Measurements from ENCODE around the gene SLITRK4. TPM values are rescaled to one million over a fixed set of nuclear protein-coding genes. Genes with fewer than 3 reads are reported as not detected.

SLITRK4 gene
- total RNA-seq, 1 donor from 2014 or later: 0.38 TPM

- no peak for DNase-seq (ENCODE audit: missing footprints)
- intact Hi-C loops (cut with DNase I): no loop called here
- no peak for ATAC-seq
Measured at GRCh38 chrX:143581240-143581639, 54.7 kb downstream of the SLITRK4 start.

GRCh38 chrX:143580266-143580665, 55.6 kb downstream of the SLITRK4 start:
- DNase-seq (ENCODE audit: missing footprints) (no peak), ATAC-seq (no peak)
- intact Hi-C loops (cut with DNase I): no loop called here

Other genes with a start within 250 kb of the SLITRK4 start
- gene SPANXN3, start 118.6 kb downstream of the SLITRK4 start, total RNA-seq: not detected
- gene SPANXN2, start 84.7 kb upstream of the SLITRK4 start, total RNA-seq: not detected
- not detected for gene UBE2NL, start 248.0 kb upstream of the SLITRK4 start, total RNA-seq

Data from Right ventricle myocardium inferior (tissue), 1 donor.